Prostate gland (tissue), 2 donors: ENCODE data around the gene SFT2D1. TPM values are rescaled to one million over a fixed set of nuclear protein-coding genes. Genes with fewer than 3 reads are reported as not detected.

Source experiments
- DNase-seq: peaks from one replicate; pipeline ENCODE4 v3.0.0-alpha.2; 2019; ENCODE audit warnings: low spot score
- H3K27ac ChIP-seq, 2 donors: fragments of 200-600 bp; sonication (generic); 2 replicates each; pipeline ENCODE4 v1.5.1; 2017 to 2019
- H3K27me3 ChIP-seq: fragments of 200-600 bp; sonication (generic); replicated peaks from 2 replicates; pipeline ENCODE4 v1.5.1; 2019; ENCODE audit not compliant: insufficient read depth
- H3K36me3 ChIP-seq, 2 donors: fragments of 200-600 bp; sonication (generic); 1 replicate in 1 of 2; 2 replicates in 1 of 2; pipeline versions ENCODE4 v1.5.1 to v1.8.1; 2017 to 2019
- H3K4me1 ChIP-seq: fragments of 200-600 bp; sonication (generic); replicated peaks from 2 replicates; pipeline ENCODE4 v1.5.1; 2019
- H3K4me3 ChIP-seq, 2 donors: fragments of 200-600 bp; sonication (generic); 2 replicates each; pipeline ENCODE4 v1.5.1; 2017 to 2019
- H3K9me3 ChIP-seq: fragments of 200-600 bp; sonication (generic); 2 replicates; pipeline ENCODE4 v1.5.1; 2017
- POLR2A ChIP-seq: fragments of 450-650 bp; IDR thresholded peaks from one replicate; pipeline ENCODE4 v1.6.1; 2016; ENCODE audit warnings: antibody characterized with exemption, mild to moderate bottlenecking
- POLR2AphosphoS5 ChIP-seq: sonication (generic); formaldehyde crosslinking; IDR thresholded peaks from one replicate; pipeline ENCODE4 v1.6.1; 2017; ENCODE audit warnings: antibody characterized with exemption
- WGBS: methylation state at CpG from one replicate; pipeline ENCODE4 v1.1.5; 2018; 5-methylcytosine and 5-hydroxymethylcytosine counted together
- intact Hi-C: fragments of 100-400 bp; cut with DNase I; formaldehyde crosslinking; loops from one replicate; pipeline ENCODE4 v1.14.2; 2022
- total RNA-seq, 2 donors: library from RNA; depleted of rRNA; stranded (reverse); fragments of >200 nt; gene quantifications; one replicate each; pipeline ENCODE4 v1.1.0, GENCODE V29; 2016
- TF ChIP-seq, protein P1 (sequence below), 4 experiments: fragments of 200-600 bp in 2 of 4; fragments of 450-650 bp in 2 of 4; sonication (generic) in 2 of 4; IDR thresholded peaks; 1 replicate in 3 of 4; 2 replicates in 1 of 4; pipeline ENCODE4 v1.5.1; 2016 to 2019; ENCODE audit warnings: antibody characterized with exemption in 4 of 4, mild to moderate bottlenecking in 2 of 4, moderate library complexity in 2 of 4

The SFT2D1 gene
- total RNA-seq, 2 donors from 2014 or later, result 64.8 to 72.3 TPM

- H3K9me3 ChIP-seq, result no peaks in the 10 kb centered on the region
- H3K27ac ChIP-seq, result no peak overlapping the region
- intact Hi-C loops, result no loop called here
- H3K4me1 ChIP-seq, result no peaks in the 10 kb centered on the region
- H3K4me3 ChIP-seq, result no peak overlapping the region
- 81% methylated on average over 9 of the region's 9 CpGs for WGBS
- H3K27me3 ChIP-seq, result no peaks in the 10 kb centered on the region
- no peaks in the 10 kb centered on the region for H3K36me3 ChIP-seq
- no peak for DNase-seq
- TF ChIP-seq POLR2A, result no peak
- TF ChIP-seq, protein P1, sequence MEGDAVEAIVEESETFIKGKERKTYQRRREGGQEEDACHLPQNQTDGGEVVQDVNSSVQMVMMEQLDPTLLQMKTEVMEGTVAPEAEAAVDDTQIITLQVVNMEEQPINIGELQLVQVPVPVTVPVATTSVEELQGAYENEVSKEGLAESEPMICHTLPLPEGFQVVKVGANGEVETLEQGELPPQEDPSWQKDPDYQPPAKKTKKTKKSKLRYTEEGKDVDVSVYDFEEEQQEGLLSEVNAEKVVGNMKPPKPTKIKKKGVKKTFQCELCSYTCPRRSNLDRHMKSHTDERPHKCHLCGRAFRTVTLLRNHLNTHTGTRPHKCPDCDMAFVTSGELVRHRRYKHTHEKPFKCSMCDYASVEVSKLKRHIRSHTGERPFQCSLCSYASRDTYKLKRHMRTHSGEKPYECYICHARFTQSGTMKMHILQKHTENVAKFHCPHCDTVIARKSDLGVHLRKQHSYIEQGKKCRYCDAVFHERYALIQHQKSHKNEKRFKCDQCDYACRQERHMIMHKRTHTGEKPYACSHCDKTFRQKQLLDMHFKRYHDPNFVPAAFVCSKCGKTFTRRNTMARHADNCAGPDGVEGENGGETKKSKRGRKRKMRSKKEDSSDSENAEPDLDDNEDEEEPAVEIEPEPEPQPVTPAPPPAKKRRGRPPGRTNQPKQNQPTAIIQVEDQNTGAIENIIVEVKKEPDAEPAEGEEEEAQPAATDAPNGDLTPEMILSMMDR (IDR thresholded peaks at IDR 0.05), result no peak
- TF ChIP-seq POLR2AphosphoS5, result no peak
Observed at GRCh38 chr6:166314454-166314853, 27.9 kb downstream of the SFT2D1 start.

DNA sequence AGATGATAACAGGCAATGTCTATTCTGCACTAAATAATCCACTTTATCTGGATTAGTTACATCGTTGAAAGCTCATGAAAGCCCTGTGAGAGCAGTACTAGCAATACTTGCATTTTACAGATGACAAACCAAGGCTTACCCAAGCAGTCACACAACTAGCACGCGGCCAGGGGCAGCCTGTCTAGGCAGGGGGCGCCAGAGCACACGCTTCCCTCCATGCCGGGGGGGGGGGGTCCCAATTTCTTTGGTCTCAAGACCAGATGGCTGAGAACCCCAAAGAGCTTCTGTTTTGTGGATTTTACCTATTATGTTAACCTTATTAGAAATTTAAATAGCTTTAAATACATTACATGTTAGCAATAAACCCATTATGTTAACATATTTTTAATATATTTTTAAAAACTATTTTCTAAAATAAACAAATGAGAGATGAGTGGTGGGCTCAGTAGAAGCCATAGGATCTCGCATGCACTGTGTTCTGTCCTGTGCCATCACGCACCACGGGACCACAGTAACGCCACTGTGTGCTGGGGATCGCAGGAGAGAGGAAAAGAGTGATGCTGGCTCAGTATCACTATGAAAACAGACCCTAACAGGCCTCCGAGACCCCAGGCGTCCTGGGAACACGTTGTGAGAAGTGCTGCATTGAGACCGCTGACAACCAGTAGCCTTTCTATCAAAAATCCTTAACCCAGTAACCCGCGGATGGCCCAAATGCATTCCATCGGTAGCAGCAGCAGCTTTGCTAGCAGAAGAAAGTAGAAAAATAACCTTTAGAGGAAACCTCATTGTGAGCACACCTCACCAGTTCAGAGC is 28.9 kb downstream of the SFT2D1 start:
- no peak overlapping the region for H3K27ac ChIP-seq
- H3K4me1 ChIP-seq, result no peaks in the 10 kb centered on the region
- DNase-seq, result no peak
- H3K4me3 ChIP-seq, result no peak overlapping the region
- no peaks in the 10 kb centered on the region for H3K9me3 ChIP-seq
- intact Hi-C loops, result no loop called here
- TF ChIP-seq POLR2A (no peak), POLR2AphosphoS5 (no peak)
- TF ChIP-seq, protein P1 (IDR thresholded peaks at IDR 0.05), result peak in 3 of 4 experiments; percentile 31 to 49 (median 41)
- WGBS, result 63% methylated on average over 18 of the region's 18 CpGs
- no peaks in the 10 kb centered on the region for H3K36me3 ChIP-seq
- H3K27me3 ChIP-seq, result no peaks in the 10 kb centered on the region

- no peaks in the 10 kb centered on the region for H3K9me3 ChIP-seq
- DNase-seq, result no peak
- no peak overlapping the region for H3K4me3 ChIP-seq
- no peaks in the 10 kb centered on the region for H3K27me3 ChIP-seq
- no peak for TF ChIP-seq POLR2AphosphoS5
- TF ChIP-seq, protein P1 (IDR thresholded peaks at IDR 0.05), result no peak
- TF ChIP-seq POLR2A, result no peak
- WGBS, result 62% methylated on average over 1 of the region's 1 CpG
- intact Hi-C loops, result no loop called here
- no peak overlapping the region for H3K27ac ChIP-seq
- no peaks in the 10 kb centered on the region for H3K4me1 ChIP-seq
- H3K36me3 ChIP-seq, result no peaks in the 10 kb centered on the region
Observed at GRCh38 chr6:166312832-166313231, 29.5 kb downstream of the SFT2D1 start.

- WGBS, result 86% methylated on average over 12 of the region's 12 CpGs
- no peaks in the 10 kb centered on the region for H3K4me1 ChIP-seq
- no peak overlapping the region for H3K4me3 ChIP-seq
- no peak overlapping the region for H3K27ac ChIP-seq
- TF ChIP-seq, protein P1 (IDR thresholded peaks at IDR 0.05), result no peak
- TF ChIP-seq POLR2A (no peak), POLR2AphosphoS5 (no peak)
- H3K36me3 ChIP-seq, result no peaks in the 10 kb centered on the region
- no peak for DNase-seq
- intact Hi-C loops, result no loop called here
- no peaks in the 10 kb centered on the region for H3K27me3 ChIP-seq
- no peaks in the 10 kb centered on the region for H3K9me3 ChIP-seq
Observed at GRCh38 chr6:166310634-166311033, 31.7 kb downstream of the SFT2D1 start.

DNA sequence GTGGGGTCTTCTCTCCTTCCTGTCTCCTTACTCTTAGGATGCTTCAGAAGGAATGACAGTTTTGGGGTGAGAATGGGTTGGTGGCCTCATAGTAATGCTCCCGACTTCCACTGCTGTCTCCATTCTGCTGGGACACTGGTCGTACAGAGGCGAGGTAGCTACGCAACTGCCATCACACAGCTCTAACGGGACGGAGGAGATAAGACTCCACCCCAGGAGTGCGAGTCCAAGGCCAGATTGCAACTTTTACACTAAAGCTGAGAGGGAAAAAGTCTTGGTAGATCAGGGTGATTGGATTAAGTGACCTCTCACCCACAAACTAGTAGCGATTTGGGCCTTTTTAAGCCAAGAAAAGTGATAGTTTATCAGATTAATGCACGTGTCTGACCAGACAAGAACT is 32.4 kb downstream of the SFT2D1 start:
- Histone ChIP-seq H3K4me1 (no peaks in the 10 kb centered on the region), H3K27me3 (no peaks in the 10 kb centered on the region), H3K27ac (no peak overlapping the region), H3K36me3 (no peaks in the 10 kb centered on the region), H3K4me3 (no peak overlapping the region), H3K9me3 (no peaks in the 10 kb centered on the region)
- WGBS, result 88% methylated on average over 9 of the region's 9 CpGs
- intact Hi-C loops, result no loop called here
- TF ChIP-seq POLR2AphosphoS5, result no peak
- TF ChIP-seq, protein P1 (IDR thresholded peaks at IDR 0.05), result no peak
- no peak for TF ChIP-seq POLR2A
- no peak for DNase-seq
